HepG2 (cell line): ENCODE data around the gene BCAM. TPM values are rescaled to one million over a fixed set of nuclear protein-coding genes. Genes with fewer than 3 reads are reported as not detected.

Experiments
- CBFB ChIP-seq: sonication (generic); formaldehyde crosslinking; IDR thresholded peaks from 2 replicates; pipeline ENCODE4 v1.4.0; 2020; ENCODE audit warnings: missing genetic modification reagents
- KDM4B ChIP-seq: sonication (generic); formaldehyde crosslinking; IDR thresholded peaks from 2 replicates; pipeline ENCODE4 v1.4.0; 2020; ENCODE audit warnings: missing genetic modification reagents
- MAZ ChIP-seq, 2 experiments: sonication (generic) in 1 of 2; formaldehyde crosslinking in 1 of 2; IDR thresholded peaks; 2 replicates each; pipeline versions ENCODE4 v1.5.0 to v1.6.1; 2012 to 2020; ENCODE audit warnings: low read depth in 2 of 2, mild to moderate bottlenecking in 2 of 2, borderline replicate concordance in 1 of 2, improper control_type of control experiment in 1 of 2, low read length in 1 of 2, missing genetic modification reagents in 1 of 2, moderate library complexity in 1 of 2
- NCOR1 ChIP-seq: fragments of 200-600 bp; sonication (generic); IDR thresholded peaks from 2 replicates; pipeline ENCODE4 v1.7.0; 2017; ENCODE audit warnings: antibody characterized with exemption, low read length, borderline replicate concordance
- NFIC ChIP-seq: IDR thresholded peaks from 2 replicates; pipeline ENCODE4 v1.6.1; 2012; ENCODE audit warnings: mild to moderate bottlenecking, low read length, inconsistent platforms
- PATZ1 ChIP-seq: sonication (generic); formaldehyde crosslinking; IDR thresholded peaks from 2 replicates; pipeline ENCODE4 v1.4.0; 2020; ENCODE audit warnings: missing genetic modification reagents
- REL ChIP-seq: sonication (generic); formaldehyde crosslinking; conservative IDR thresholded peaks from 2 replicates; pipeline ENCODE4 v1.8.0; 2022; ENCODE audit warnings: mild to moderate bottlenecking, missing genetic modification reagents, moderate library complexity
- SRF ChIP-seq: IDR thresholded peaks from 2 replicates; pipeline ENCODE4 v1.6.1; 2011; ENCODE audit warnings: mild to moderate bottlenecking, low read depth, low read length, moderate library complexity
- TBX3 ChIP-seq: fragments of 450-650 bp; IDR thresholded peaks from 2 replicates; pipeline ENCODE4 v1.6.1; 2017; ENCODE audit warnings: antibody characterized with exemption, mild to moderate bottlenecking, inconsistent platforms, borderline replicate concordance
- ZFP90 ChIP-seq: sonication (generic); formaldehyde crosslinking; IDR thresholded peaks from 2 replicates; pipeline ENCODE4 v1.8.0; 2022; ENCODE audit warnings: missing genetic modification reagents, mild to moderate bottlenecking, inconsistent platforms, borderline replicate concordance
- ZNF672 ChIP-seq: sonication (generic); formaldehyde crosslinking; IDR thresholded peaks from 2 replicates; pipeline ENCODE4 v1.8.1; 2022; ENCODE audit warnings: missing genetic modification reagents
- ZXDC ChIP-seq: sonication (generic); formaldehyde crosslinking; IDR thresholded peaks from 2 replicates; pipeline ENCODE4 v1.5.0; 2020; ENCODE audit warnings: mild to moderate bottlenecking, missing genetic modification reagents
- polyA plus RNA-seq, 8 experiments: library from polyadenylated mRNA; depleted of rRNA in 3 of 8; stranded (reverse) in 7 of 8; unstranded in 1 of 8; fragments of >200 nt; fragmentation: Illumina TruSeq in 4 of 8; extraction: Trizol in 4 of 8; gene quantifications; 2 replicates each; pipeline versions ENCODE4 v1.2.1 to v1.2.3, GENCODE V29; 2011 to 2016; ENCODE audit warnings: low read depth in 4 of 8, missing spikeins in 1 of 8, mixed read lengths in 1 of 8; ENCODE audit not compliant: insufficient read depth in 1 of 8
- total RNA-seq, 5 experiments: library from RNA; depleted of rRNA; stranded (reverse); fragments of >200 nt; fragmentation: Illumina TruSeq; extraction: Trizol; gene quantifications; 2 replicates each; pipeline ENCODE4 v1.2.3, GENCODE V29; 2016; ENCODE audit warnings: low read depth in 1 of 5
- TF ChIP-seq, protein P1 (sequence below): IDR thresholded peaks from 2 replicates; pipeline ENCODE4 v1.4.0; 2020; ENCODE audit warnings: mild to moderate bottlenecking, missing genetic modification reagents
- TF ChIP-seq, protein P2 (sequence below): sonication (generic); formaldehyde crosslinking; IDR thresholded peaks from 2 replicates; pipeline ENCODE4 v1.4.0; 2020; ENCODE audit warnings: missing genetic modification reagents, borderline replicate concordance

The BCAM gene
- total and polyA plus RNA-seq, 2 of the 13 experiments (the other 11 are each of a cell fraction or from before 2014, with no cell fraction given): 51.2 to 62.7 TPM

DNA sequence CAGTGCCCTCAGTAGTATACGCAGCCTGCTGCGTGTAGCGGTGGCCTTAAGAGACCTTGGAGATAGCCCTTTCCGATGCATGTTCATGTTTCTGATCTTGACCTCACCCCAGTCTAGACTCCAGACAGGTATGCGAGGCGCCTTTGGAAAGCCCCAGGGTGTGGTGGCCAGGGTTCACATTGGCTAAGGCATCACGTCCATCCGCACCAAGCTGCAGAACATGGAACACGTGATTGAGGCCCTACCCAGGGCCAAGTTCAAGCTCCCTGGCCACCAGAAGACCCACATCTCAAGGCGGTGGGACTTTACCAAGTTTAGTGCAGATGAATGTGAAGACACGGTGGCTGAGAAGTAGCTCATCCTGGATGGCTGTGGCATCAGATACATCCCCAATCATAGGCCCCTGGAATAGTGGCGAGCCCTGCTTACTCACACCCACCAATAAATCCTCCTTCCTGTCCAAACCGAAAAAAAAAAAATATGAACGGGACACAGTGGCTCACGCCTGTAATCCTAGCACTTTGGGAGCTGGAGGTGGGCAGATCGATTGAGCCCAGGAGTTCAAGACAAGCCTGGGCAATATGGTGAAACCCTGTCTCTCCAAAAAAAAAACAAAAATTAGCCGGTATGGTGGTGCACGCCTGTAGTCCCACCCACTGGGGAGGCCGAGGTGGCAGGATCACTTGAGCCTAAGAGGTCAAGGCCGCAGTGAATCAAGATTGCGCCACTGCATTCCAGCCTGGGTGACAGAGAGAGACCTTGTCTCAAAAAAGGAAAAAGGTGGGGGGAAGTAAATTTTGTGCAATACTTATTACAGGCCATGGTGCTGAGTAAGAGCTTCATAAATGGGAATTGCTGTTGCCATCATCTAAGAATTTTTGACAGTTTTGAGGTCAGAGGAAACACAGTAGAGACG is 43.6 kb upstream of the BCAM start (continued):
- no peak for TF ChIP-seq MAZ (IDR thresholded peaks at IDR 0.05; ENCODE audit: borderline replicate concordance, low read depth, low read length)
- TF ChIP-seq MAZ (CRISPR knock-in tag; IDR thresholded peaks at IDR 0.05; ENCODE audit: low read depth): no peak
- peak; percentile 64 for TF ChIP-seq SRF
- peak; percentile 72 for TF ChIP-seq NCOR1
- no peak for TF ChIP-seq ZFP90 (CRISPR knock-in tag)
- TF ChIP-seq ZNF672 (CRISPR knock-in tag): no peak
- 0 out of 2 replicates have a peak, but pooled peaks have one; percentile 39 for TF ChIP-seq KDM4B (CRISPR knock-in tag)
- TF ChIP-seq REL (CRISPR knock-in tag): no peak
- TF ChIP-seq, protein P1, sequence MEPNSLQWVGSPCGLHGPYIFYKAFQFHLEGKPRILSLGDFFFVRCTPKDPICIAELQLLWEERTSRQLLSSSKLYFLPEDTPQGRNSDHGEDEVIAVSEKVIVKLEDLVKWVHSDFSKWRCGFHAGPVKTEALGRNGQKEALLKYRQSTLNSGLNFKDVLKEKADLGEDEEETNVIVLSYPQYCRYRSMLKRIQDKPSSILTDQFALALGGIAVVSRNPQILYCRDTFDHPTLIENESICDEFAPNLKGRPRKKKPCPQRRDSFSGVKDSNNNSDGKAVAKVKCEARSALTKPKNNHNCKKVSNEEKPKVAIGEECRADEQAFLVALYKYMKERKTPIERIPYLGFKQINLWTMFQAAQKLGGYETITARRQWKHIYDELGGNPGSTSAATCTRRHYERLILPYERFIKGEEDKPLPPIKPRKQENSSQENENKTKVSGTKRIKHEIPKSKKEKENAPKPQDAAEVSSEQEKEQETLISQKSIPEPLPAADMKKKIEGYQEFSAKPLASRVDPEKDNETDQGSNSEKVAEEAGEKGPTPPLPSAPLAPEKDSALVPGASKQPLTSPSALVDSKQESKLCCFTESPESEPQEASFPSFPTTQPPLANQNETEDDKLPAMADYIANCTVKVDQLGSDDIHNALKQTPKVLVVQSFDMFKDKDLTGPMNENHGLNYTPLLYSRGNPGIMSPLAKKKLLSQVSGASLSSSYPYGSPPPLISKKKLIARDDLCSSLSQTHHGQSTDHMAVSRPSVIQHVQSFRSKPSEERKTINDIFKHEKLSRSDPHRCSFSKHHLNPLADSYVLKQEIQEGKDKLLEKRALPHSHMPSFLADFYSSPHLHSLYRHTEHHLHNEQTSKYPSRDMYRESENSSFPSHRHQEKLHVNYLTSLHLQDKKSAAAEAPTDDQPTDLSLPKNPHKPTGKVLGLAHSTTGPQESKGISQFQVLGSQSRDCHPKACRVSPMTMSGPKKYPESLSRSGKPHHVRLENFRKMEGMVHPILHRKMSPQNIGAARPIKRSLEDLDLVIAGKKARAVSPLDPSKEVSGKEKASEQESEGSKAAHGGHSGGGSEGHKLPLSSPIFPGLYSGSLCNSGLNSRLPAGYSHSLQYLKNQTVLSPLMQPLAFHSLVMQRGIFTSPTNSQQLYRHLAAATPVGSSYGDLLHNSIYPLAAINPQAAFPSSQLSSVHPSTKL (CRISPR knock-in tag): peak; percentile 79
- TF ChIP-seq TBX3: peak; percentile 77; the same call in 1 of the 2 replicates
- 0 out of 2 replicates have a peak, but pooled peaks have one; percentile 49 for TF ChIP-seq NFIC
- no peak for TF ChIP-seq CBFB (CRISPR knock-in tag)
- 0 out of 2 replicates have a peak, but pooled peaks have one; percentile 71 for TF ChIP-seq ZXDC
- TF ChIP-seq, protein P2, sequence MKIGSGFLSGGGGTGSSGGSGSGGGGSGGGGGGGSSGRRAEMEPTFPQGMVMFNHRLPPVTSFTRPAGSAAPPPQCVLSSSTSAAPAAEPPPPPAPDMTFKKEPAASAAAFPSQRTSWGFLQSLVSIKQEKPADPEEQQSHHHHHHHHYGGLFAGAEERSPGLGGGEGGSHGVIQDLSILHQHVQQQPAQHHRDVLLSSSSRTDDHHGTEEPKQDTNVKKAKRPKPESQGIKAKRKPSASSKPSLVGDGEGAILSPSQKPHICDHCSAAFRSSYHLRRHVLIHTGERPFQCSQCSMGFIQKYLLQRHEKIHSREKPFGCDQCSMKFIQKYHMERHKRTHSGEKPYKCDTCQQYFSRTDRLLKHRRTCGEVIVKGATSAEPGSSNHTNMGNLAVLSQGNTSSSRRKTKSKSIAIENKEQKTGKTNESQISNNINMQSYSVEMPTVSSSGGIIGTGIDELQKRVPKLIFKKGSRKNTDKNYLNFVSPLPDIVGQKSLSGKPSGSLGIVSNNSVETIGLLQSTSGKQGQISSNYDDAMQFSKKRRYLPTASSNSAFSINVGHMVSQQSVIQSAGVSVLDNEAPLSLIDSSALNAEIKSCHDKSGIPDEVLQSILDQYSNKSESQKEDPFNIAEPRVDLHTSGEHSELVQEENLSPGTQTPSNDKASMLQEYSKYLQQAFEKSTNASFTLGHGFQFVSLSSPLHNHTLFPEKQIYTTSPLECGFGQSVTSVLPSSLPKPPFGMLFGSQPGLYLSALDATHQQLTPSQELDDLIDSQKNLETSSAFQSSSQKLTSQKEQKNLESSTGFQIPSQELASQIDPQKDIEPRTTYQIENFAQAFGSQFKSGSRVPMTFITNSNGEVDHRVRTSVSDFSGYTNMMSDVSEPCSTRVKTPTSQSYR (CRISPR knock-in tag): peak; percentile 74; the same call in 1 of the 2 replicates
- TF ChIP-seq PATZ1: peak; percentile 94
